GM13977 (cell line): ENCODE measurements around the gene GPHN.

ENCODE experiments used
- DNase-seq: peaks from one replicate; pipeline ENCODE4 v3.0.0; 2012; ENCODE audit warnings: low spot score
- CTCF ChIP-seq: IDR thresholded peaks from 2 replicates; pipeline ENCODE4 v1.5.1; 2012; ENCODE audit warnings: mild to moderate bottlenecking, control low read depth; ENCODE audit not compliant: insufficient read depth; ENCODE audit errors: extremely low read depth, missing control alignments
- in situ Hi-C: fragments of 300-500 bp; cut with MboI; formaldehyde crosslinking; loops from one replicate; pipeline ENCODE4 v1.12.0; 2022; ENCODE audit warnings: low sequenced_read_pairs, low pct_unique_long_range_greater_than_20kb, mixed read lengths, inconsistent platforms; ENCODE audit not compliant: unreplicated experiment

GPHN gene

GRCh38 chr14:67221248-67221981 is 713.5 kb downstream of the GPHN start:
- in situ Hi-C loops = no loop called here
- TF ChIP-seq CTCF = no peak
- no peak for DNase-seq

DNA sequence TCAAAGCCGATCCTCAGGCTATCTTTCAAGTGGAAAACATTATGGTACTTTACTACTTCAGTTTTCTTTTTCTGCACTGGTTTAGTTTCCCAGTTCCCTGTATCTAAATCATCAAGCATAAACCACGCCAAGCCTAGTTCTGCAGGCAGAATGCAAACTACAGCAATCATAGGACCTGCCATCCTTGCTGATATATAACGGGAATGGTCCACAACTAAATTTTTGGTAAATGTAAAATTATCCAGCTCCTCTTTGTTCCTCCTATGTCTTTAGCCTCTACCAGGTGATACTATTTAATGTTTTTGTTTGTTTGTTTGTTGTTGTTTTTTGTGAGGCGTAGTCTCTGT is 714.0 kb downstream of the GPHN start:
- no peak for DNase-seq
- in situ Hi-C loops = no loop called here
- TF ChIP-seq CTCF = no peak

GRCh38 chr14:67225523-67225922 is 717.6 kb downstream of the GPHN start:
- in situ Hi-C loops = no loop called here
- TF ChIP-seq CTCF = no peak
- no peak for DNase-seq

GRCh38 chr14:67228325-67228984 is 720.5 kb downstream of the GPHN start:
- no peak for DNase-seq
- in situ Hi-C loops = no loop called here
- no peak for TF ChIP-seq CTCF
